HEK293 (cell line): ENCODE measurements around the gene MUC13.
A peak's percentile ranks its signal among the peaks of the same experiment; 100 is the strongest.

ENCODE experiments used
- CTCF ChIA-PET: fragments of 350-600 bp; formaldehyde crosslinking; extraction: SDS; loops from one replicate; lab custom pipeline; 2021; ENCODE audit warnings: antibody characterized with exemption; lab: Yijun Ruan, JAX
- POLR2A ChIA-PET: fragments of 300-600 bp; formaldehyde crosslinking; extraction: SDS; loops from one replicate; lab custom pipeline; 2020; ENCODE audit warnings: antibody characterized with exemption, inconsistent platforms; lab: Yijun Ruan, JAX
- H3K27ac ChIP-seq: fragments of 200-500 bp; sonication (Bioruptor generic); 2 replicates; pipeline ENCODE4 v1.5.1; 2014; ENCODE audit warnings: low read depth, low read length, control low read depth, inconsistent platforms; ENCODE audit errors: extremely low read depth
- H3K36me3 ChIP-seq, 2 experiments: fragments of 200-500 bp in 1 of 2; sonication (Bioruptor generic) in 1 of 2; 1 replicate in 1 of 2; 2 replicates in 1 of 2; pipeline ENCODE4 v1.5.1; 2014 to 2017; ENCODE audit warnings: inconsistent platforms in 2 of 2, low read length in 2 of 2; ENCODE audit not compliant: control insufficient read depth in 2 of 2, insufficient read depth in 1 of 2
- H3K4me1 ChIP-seq: fragments of 200-500 bp; sonication (Bioruptor generic); 2 replicates; pipeline ENCODE4 v1.5.1; 2014; ENCODE audit warnings: mild to moderate bottlenecking, low read length, inconsistent platforms; ENCODE audit not compliant: control insufficient read depth, insufficient read depth
- H3K4me3 ChIP-seq: 2 replicates; pipeline ENCODE4 v1.5.1; 2011; ENCODE audit warnings: low read depth, mild to moderate bottlenecking, control low read depth, low read length, moderate library complexity
- H3K9me3 ChIP-seq: fragments of 200-500 bp; sonication (Bioruptor generic); 2 replicates; pipeline ENCODE4 v1.5.1; 2014; ENCODE audit warnings: low read depth, low read length, inconsistent platforms; ENCODE audit not compliant: control insufficient read depth, insufficient read depth
- GLIS1 ChIP-seq: fragments of 450-650 bp; formaldehyde crosslinking; IDR thresholded peaks from 2 replicates; pipeline ENCODE4 v1.5.1; 2016; ENCODE audit warnings: missing biosample characterization, missing genetic modification characterization
- KLF16 ChIP-seq: fragments of 450-650 bp; formaldehyde crosslinking; IDR thresholded peaks from 2 replicates; pipeline ENCODE4 v1.5.1; 2017; ENCODE audit warnings: missing biosample characterization, missing genetic modification characterization
- ZNF202 ChIP-seq: fragments of 450-650 bp; formaldehyde crosslinking; IDR thresholded peaks from 2 replicates; pipeline ENCODE4 v1.5.1; 2016; ENCODE audit warnings: missing biosample characterization, missing genetic modification characterization, borderline replicate concordance
- ZNF23 ChIP-seq: fragments of 450-650 bp; formaldehyde crosslinking; IDR thresholded peaks from 2 replicates; pipeline ENCODE4 v1.5.1; 2016; ENCODE audit warnings: missing biosample characterization, missing genetic modification characterization, borderline replicate concordance
- ZNF354C ChIP-seq: fragments of 450-650 bp; formaldehyde crosslinking; IDR thresholded peaks from 2 replicates; pipeline ENCODE4 v1.5.1; 2016; ENCODE audit warnings: missing biosample characterization, missing genetic modification characterization, low read depth, borderline replicate concordance
- ZNF366 ChIP-seq: fragments of 450-650 bp; formaldehyde crosslinking; conservative IDR thresholded peaks from 2 replicates; pipeline ENCODE4 v1.5.1; 2016; ENCODE audit warnings: missing biosample characterization, missing genetic modification characterization
- ZNF37A ChIP-seq: fragments of 450-650 bp; IDR thresholded peaks from 2 replicates; pipeline ENCODE4 v1.5.1; 2018; ENCODE audit warnings: missing biosample characterization, missing genetic modification characterization
- ZNF416 ChIP-seq: fragments of 450-650 bp; formaldehyde crosslinking; IDR thresholded peaks from 2 replicates; pipeline ENCODE4 v1.5.1; 2016; ENCODE audit warnings: missing biosample characterization, missing genetic modification characterization
- ZNF544 ChIP-seq: fragments of 450-650 bp; formaldehyde crosslinking; IDR thresholded peaks from 2 replicates; pipeline ENCODE4 v1.5.0; 2017; ENCODE audit warnings: missing biosample characterization, missing genetic modification characterization
- ZNF549 ChIP-seq: fragments of 450-650 bp; IDR thresholded peaks from 2 replicates; pipeline ENCODE4 v1.5.1; 2018; ENCODE audit warnings: missing biosample characterization, missing genetic modification characterization, mild to moderate bottlenecking, inconsistent platforms, moderate library complexity
- ZNF571 ChIP-seq: fragments of 450-650 bp; formaldehyde crosslinking; IDR thresholded peaks from 2 replicates; pipeline ENCODE4 v1.5.0; 2017; ENCODE audit warnings: missing biosample characterization, missing genetic modification characterization
- ZNF600 ChIP-seq: fragments of 450-650 bp; formaldehyde crosslinking; IDR thresholded peaks from 2 replicates; pipeline ENCODE4 v1.5.1; 2016; ENCODE audit warnings: missing biosample characterization, missing genetic modification characterization
- ZNF701 ChIP-seq: fragments of 450-650 bp; formaldehyde crosslinking; IDR thresholded peaks from 2 replicates; pipeline ENCODE4 v1.5.1; 2016; ENCODE audit warnings: missing biosample characterization, missing genetic modification characterization
- ZNF777 ChIP-seq: fragments of 450-650 bp; formaldehyde crosslinking; IDR thresholded peaks from 2 replicates; pipeline ENCODE4 v1.5.1; 2017; ENCODE audit warnings: missing biosample characterization, missing genetic modification characterization, borderline replicate concordance
- TF ChIP-seq, protein P1 (sequence below): fragments of 450-650 bp; IDR thresholded peaks from 2 replicates; pipeline ENCODE4 v1.5.1; 2018; ENCODE audit warnings: missing biosample characterization, missing genetic modification characterization
- TF ChIP-seq, protein P2 (sequence below): fragments of 450-650 bp; formaldehyde crosslinking; IDR thresholded peaks from 2 replicates; pipeline ENCODE4 v1.5.1; 2016; ENCODE audit warnings: missing biosample characterization, missing genetic modification characterization
- TF ChIP-seq, protein P3 (sequence below): fragments of 450-650 bp; formaldehyde crosslinking; IDR thresholded peaks from 2 replicates; pipeline ENCODE4 v1.5.1; 2016; ENCODE audit warnings: missing biosample characterization, missing genetic modification characterization
- TF ChIP-seq, protein P4 (sequence below): fragments of 450-650 bp; formaldehyde crosslinking; IDR thresholded peaks from 2 replicates; pipeline ENCODE4 v1.5.1; 2016; ENCODE audit warnings: missing biosample characterization, missing genetic modification characterization, borderline replicate concordance
- TF ChIP-seq, protein P5 (sequence below): fragments of 450-650 bp; formaldehyde crosslinking; IDR thresholded peaks from 2 replicates; pipeline ENCODE4 v1.5.1; 2017; ENCODE audit warnings: missing biosample characterization, missing genetic modification characterization
- TF ChIP-seq, protein P6 (sequence below): fragments of 450-650 bp; formaldehyde crosslinking; IDR thresholded peaks from 2 replicates; pipeline ENCODE4 v1.5.1; 2016; ENCODE audit warnings: missing biosample characterization, missing genetic modification characterization

The MUC13 gene

DNA sequence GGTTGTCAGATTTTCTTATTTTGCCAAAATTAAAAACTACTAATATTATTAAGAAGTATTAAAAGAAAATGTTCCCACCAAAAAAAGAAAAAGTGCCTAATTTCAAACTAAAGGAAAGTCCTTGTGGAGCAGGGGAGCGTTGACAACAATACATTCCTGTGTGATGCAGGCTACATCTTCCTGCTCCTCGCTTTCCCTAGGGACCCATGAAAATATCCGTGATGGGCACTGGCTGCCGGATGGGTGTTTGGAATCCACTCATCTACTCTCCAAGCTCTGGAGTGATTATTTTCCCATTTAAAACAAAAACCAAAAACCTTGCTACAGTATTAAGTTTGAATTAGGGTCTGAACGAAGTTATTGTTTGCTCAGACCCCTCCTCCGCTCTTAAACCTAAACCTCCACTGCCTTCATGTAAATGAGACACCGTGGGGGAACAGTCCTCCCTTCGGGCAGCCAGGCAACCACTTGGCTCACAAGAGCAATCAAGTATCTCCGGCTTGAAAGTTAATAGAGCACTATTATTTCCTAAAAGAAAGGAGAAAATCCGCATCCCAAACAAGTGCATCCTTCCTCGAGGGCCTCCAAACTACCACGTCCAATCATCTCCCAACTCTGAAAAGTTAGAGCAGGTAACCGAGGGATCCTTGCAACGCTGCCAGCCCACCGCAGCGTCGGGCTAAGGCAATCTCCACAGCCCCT lies 48.9 kb downstream of the MUC13 start:
- TF ChIP-seq ZNF600 (no peak), ZNF202 (tag by site-specific recombination) (no peak), GLIS1 (tag by site-specific recombination) (peak; percentile 67; the same call in 1 of the 2 replicates), ZNF23 (tag by site-specific recombination) (no peak), ZNF701 (tag by site-specific recombination) (no peak), ZNF366 (0 out of 2 replicates have a peak, but pooled peaks have one; percentile 11)
- TF ChIP-seq, protein P1, sequence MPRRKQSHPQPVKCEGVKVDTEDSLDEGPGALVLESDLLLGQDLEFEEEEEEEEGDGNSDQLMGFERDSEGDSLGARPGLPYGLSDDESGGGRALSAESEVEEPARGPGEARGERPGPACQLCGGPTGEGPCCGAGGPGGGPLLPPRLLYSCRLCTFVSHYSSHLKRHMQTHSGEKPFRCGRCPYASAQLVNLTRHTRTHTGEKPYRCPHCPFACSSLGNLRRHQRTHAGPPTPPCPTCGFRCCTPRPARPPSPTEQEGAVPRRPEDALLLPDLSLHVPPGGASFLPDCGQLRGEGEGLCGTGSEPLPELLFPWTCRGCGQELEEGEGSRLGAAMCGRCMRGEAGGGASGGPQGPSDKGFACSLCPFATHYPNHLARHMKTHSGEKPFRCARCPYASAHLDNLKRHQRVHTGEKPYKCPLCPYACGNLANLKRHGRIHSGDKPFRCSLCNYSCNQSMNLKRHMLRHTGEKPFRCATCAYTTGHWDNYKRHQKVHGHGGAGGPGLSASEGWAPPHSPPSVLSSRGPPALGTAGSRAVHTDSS (tag by site-specific recombination), result no peak
- TF ChIP-seq, protein P2, sequence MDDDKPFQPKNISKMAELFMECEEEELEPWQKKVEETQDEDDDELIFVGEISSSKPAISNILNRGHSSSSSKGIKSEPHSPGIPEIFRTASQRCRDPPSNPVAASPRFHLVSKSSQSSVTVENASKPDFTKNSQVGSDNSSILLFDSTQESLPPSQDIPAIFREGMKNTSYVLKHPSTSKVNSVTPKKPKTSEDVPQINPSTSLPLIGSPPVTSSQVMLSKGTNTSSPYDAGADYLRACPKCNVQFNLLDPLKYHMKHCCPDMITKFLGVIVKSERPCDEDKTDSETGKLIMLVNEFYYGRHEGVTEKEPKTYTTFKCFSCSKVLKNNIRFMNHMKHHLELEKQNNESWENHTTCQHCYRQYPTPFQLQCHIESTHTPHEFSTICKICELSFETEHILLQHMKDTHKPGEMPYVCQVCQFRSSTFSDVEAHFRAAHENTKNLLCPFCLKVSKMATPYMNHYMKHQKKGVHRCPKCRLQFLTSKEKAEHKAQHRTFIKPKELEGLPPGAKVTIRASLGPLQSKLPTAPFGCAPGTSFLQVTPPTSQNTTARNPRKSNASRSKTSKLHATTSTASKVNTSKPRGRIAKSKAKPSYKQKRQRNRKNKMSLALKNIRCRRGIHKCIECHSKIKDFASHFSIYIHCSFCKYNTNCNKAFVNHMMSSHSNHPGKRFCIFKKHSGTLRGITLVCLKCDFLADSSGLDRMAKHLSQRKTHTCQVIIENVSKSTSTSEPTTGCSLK (tag by site-specific recombination), result no peak
- TF ChIP-seq, protein P3, sequence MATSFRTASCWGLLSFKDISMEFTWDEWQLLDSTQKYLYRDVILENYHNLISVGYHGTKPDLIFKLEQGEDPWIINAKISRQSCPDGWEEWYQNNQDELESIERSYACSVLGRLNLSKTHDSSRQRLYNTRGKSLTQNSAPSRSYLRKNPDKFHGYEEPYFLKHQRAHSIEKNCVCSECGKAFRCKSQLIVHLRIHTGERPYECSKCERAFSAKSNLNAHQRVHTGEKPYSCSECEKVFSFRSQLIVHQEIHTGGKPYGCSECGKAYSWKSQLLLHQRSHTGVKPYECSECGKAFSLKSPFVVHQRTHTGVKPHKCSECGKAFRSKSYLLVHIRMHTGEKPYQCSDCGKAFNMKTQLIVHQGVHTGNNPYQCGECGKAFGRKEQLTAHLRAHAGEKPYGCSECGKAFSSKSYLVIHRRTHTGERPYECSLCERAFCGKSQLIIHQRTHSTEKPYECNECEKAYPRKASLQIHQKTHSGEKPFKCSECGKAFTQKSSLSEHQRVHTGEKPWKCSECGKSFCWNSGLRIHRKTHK, result no peak
- ChIA-PET CTCF (no interaction called here), POLR2A (no interaction called here)
- Histone ChIP-seq H3K27ac (no peak overlapping the region), H3K4me1 (no peaks in the 10 kb centered on the region), H3K36me3 (no peaks in the 10 kb centered on the region), H3K4me3 (peak overlapping the region; percentile 58), H3K9me3 (no peaks in the 10 kb centered on the region)

DNA sequence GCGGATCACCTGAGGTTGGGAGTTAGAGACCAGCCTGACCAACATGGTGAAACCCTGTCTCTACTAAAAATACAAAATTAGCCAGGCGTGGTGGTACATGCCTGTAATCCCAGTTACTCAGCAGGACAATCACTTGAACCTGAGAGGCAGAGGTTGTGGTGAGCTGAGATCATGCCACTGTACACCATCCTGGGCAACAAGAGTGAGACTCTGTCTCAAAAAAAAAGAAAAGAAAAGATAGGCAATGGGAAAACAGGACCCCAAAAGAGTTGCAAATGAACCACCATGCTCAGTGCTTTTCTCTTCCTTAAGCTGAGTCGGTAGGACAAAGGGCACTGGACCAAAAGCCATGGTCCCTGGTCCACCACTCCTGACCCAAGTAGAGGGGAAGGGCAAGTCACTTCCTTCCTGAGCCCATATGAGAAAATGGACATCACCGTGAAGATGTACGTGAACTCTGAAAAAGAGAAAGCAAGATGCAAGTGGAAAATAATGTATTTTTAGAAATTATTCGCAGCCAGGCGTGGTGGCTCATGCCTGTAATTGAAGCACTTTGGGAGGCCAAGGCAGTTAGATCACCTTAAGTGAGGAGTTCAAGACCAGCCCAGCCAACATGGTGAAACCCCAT lies 50.0 kb downstream of the MUC13 start:
- Histone ChIP-seq H3K36me3 (no peaks in the 10 kb centered on the region), H3K4me1 (no peaks in the 10 kb centered on the region), H3K27ac (no peak overlapping the region), H3K9me3 (no peaks in the 10 kb centered on the region), H3K4me3 (no peak overlapping the region)
- CTCF ChIA-PET, result interaction anchor here (0.7 kb wide), 1 partner anchor 21 kb away, joined by 4 read pairs; no protein-coding TSS in a partner anchor
- POLR2A ChIA-PET, result no interaction called here
- TF ChIP-seq ZNF354C (tag by site-specific recombination), result no peak
- TF ChIP-seq ZNF416 (tag by site-specific recombination), result no peak
- TF ChIP-seq ZNF571 (tag by site-specific recombination), result no peak
- TF ChIP-seq, protein P4, sequence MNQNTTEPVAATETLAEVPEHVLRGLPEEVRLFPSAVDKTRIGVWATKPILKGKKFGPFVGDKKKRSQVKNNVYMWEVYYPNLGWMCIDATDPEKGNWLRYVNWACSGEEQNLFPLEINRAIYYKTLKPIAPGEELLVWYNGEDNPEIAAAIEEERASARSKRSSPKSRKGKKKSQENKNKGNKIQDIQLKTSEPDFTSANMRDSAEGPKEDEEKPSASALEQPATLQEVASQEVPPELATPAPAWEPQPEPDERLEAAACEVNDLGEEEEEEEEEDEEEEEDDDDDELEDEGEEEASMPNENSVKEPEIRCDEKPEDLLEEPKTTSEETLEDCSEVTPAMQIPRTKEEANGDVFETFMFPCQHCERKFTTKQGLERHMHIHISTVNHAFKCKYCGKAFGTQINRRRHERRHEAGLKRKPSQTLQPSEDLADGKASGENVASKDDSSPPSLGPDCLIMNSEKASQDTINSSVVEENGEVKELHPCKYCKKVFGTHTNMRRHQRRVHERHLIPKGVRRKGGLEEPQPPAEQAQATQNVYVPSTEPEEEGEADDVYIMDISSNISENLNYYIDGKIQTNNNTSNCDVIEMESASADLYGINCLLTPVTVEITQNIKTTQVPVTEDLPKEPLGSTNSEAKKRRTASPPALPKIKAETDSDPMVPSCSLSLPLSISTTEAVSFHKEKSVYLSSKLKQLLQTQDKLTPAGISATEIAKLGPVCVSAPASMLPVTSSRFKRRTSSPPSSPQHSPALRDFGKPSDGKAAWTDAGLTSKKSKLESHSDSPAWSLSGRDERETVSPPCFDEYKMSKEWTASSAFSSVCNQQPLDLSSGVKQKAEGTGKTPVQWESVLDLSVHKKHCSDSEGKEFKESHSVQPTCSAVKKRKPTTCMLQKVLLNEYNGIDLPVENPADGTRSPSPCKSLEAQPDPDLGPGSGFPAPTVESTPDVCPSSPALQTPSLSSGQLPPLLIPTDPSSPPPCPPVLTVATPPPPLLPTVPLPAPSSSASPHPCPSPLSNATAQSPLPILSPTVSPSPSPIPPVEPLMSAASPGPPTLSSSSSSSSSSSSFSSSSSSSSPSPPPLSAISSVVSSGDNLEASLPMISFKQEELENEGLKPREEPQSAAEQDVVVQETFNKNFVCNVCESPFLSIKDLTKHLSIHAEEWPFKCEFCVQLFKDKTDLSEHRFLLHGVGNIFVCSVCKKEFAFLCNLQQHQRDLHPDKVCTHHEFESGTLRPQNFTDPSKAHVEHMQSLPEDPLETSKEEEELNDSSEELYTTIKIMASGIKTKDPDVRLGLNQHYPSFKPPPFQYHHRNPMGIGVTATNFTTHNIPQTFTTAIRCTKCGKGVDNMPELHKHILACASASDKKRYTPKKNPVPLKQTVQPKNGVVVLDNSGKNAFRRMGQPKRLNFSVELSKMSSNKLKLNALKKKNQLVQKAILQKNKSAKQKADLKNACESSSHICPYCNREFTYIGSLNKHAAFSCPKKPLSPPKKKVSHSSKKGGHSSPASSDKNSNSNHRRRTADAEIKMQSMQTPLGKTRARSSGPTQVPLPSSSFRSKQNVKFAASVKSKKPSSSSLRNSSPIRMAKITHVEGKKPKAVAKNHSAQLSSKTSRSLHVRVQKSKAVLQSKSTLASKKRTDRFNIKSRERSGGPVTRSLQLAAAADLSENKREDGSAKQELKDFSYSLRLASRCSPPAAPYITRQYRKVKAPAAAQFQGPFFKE, result no peak
- TF ChIP-seq, protein P5, sequence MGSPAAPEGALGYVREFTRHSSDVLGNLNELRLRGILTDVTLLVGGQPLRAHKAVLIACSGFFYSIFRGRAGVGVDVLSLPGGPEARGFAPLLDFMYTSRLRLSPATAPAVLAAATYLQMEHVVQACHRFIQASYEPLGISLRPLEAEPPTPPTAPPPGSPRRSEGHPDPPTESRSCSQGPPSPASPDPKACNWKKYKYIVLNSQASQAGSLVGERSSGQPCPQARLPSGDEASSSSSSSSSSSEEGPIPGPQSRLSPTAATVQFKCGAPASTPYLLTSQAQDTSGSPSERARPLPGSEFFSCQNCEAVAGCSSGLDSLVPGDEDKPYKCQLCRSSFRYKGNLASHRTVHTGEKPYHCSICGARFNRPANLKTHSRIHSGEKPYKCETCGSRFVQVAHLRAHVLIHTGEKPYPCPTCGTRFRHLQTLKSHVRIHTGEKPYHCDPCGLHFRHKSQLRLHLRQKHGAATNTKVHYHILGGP (tag by site-specific recombination), result no peak
- no peak for TF ChIP-seq KLF16
- TF ChIP-seq, protein P6, sequence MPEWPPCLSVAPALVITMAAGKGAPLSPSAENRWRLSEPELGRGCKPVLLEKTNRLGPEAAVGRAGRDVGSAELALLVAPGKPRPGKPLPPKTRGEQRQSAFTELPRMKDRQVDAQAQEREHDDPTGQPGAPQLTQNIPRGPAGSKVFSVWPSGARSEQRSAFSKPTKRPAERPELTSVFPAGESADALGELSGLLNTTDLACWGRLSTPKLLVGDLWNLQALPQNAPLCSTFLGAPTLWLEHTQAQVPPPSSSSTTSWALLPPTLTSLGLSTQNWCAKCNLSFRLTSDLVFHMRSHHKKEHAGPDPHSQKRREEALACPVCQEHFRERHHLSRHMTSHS (tag by site-specific recombination), result no peak
- TF ChIP-seq ZNF549, result no peak
- no peak for TF ChIP-seq ZNF544 (tag by site-specific recombination)
- no peak for TF ChIP-seq ZNF37A (tag by site-specific recombination)
- no peak for TF ChIP-seq ZNF777 (tag by site-specific recombination)
